ENCODE data around the gene EVA1A.

The EVA1A gene, protein sequence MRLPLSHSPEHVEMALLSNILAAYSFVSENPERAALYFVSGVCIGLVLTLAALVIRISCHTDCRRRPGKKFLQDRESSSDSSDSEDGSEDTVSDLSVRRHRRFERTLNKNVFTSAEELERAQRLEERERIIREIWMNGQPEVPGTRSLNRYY

DNA sequence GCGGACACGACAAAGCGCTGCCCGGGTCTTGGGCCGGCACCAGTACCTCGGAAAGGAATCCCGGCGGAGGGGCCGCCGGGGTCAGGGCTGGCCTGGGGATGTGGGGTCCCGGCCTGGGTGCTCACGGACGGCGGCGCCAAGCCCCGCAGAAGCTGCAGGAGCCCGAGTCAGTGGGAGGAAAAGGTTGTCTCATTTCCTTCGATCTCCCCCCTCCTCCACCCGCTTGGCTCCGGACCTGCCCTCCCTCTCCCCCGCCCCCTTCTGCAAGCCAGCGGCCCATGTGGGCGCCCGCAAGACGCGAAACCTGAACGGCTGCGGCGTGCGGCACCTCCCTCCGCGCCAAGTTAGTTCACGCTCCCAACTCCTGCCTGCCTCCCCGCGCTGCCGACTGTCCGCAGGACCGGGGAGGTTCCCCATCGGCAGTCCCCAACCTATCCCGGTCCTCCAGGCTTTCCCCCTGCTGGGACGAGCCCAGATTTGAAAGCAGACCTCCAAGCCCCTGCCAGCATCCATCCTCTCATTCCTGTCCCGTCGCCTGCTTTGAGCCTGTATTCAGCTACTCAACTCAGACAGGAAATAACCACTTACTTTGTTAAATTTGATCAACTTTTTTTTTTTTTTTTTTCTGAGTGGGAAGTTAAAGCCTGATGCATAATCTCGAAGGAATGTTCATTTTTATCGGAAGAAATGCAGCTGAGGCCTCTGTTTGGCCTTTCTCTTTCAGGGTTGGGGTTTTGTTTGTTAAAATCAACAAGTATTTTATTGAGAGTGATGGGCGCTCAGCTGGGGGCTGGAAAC, at the start of gene EVA1A:
EVA1A (minus strand) TSS at position 172 of the 798 bp plus-strand sequence. CDS start 42,799 bp downstream, outside the sequence.
- peak within 1 kb of the TSS; percentile 62 for H3K4me3 ChIP-seq (ENCODE audit: low read depth, low read length)
- no peaks in the 10 kb centered on the region for H3K9me3 ChIP-seq (ENCODE audit: control insufficient read depth, insufficient read depth, low read depth, low read length)
- H3K4me1 ChIP-seq (ENCODE audit: control insufficient read depth, insufficient read depth, low read length): peaks cover 8% of the 10 kb centered on the region
- peaks cover 28% of the 10 kb centered on the region for H3K27me3 ChIP-seq (ENCODE audit: control insufficient read depth, insufficient read depth, low read length)
- H3K9ac ChIP-seq (ENCODE audit: low read length): peak within 1 kb of the TSS; percentile 51
- no peaks in the 10 kb centered on the region for H3K36me3 ChIP-seq (ENCODE audit: control insufficient read depth, insufficient read depth, low read length)
- H3K27ac ChIP-seq (ENCODE audit: low read depth, low read length): no peak within 1 kb of the TSS

DNA sequence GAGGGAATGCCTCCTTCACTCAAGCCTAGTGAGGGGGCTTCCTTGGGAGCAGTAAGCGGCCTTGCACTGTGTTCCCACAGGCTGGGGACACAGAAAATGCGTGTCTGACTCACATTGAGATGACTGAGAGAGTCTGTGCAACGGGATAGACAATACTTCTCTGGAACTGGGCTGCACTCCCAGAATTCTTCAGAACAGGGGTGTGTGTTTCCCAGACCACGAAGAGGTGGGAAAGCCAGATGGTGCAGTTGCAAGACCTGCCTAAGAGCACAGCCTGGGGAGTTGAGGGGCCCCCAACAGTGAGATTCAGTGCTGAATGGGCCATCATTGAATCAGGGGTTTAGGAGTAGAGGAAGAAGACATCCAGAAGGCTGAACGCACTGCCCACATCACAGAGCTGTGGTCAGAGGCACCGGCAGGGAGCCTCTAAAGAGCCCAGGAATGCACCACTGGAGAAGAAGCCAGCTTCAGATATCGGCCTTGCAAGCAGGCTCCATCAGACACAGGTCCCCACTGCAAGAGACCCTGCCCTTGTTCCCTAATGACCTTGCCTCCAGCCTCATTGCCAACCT, 49.3 kb upstream of the EVA1A start:
- Histone ChIP-seq H3K27ac (ENCODE audit: low read depth, low read length) (no peak overlapping the region), H3K4me1 (ENCODE audit: control insufficient read depth, insufficient read depth, low read length) (peaks cover 14% of the 10 kb centered on the region), H3K36me3 (ENCODE audit: control insufficient read depth, insufficient read depth, low read length) (no peaks in the 10 kb centered on the region), H3K9me3 (ENCODE audit: control insufficient read depth, insufficient read depth, low read depth, low read length) (no peaks in the 10 kb centered on the region; the same call in 1 of the 2 replicates), H3K4me3 (ENCODE audit: low read depth, low read length) (no peak overlapping the region), H3K27me3 (ENCODE audit: control insufficient read depth, insufficient read depth, low read length) (peaks cover 7% of the 10 kb centered on the region), H3K9ac (ENCODE audit: low read length) (no peak overlapping the region)

- Histone ChIP-seq H3K9ac (ENCODE audit: low read length) (no peak overlapping the region), H3K27me3 (ENCODE audit: control insufficient read depth, insufficient read depth, low read length) (peaks cover 7% of the 10 kb centered on the region), H3K36me3 (ENCODE audit: control insufficient read depth, insufficient read depth, low read length) (no peaks in the 10 kb centered on the region), H3K9me3 (ENCODE audit: control insufficient read depth, insufficient read depth, low read depth, low read length) (no peaks in the 10 kb centered on the region; the same call in 1 of the 2 replicates), H3K4me1 (ENCODE audit: control insufficient read depth, insufficient read depth, low read length) (peaks cover 14% of the 10 kb centered on the region), H3K27ac (ENCODE audit: low read depth, low read length) (no peak overlapping the region), H3K4me3 (ENCODE audit: low read depth, low read length) (no peak overlapping the region)
These were observed 48.6 kb upstream of the EVA1A start for GRCh38 chr2:75609334-75609689.

DNA sequence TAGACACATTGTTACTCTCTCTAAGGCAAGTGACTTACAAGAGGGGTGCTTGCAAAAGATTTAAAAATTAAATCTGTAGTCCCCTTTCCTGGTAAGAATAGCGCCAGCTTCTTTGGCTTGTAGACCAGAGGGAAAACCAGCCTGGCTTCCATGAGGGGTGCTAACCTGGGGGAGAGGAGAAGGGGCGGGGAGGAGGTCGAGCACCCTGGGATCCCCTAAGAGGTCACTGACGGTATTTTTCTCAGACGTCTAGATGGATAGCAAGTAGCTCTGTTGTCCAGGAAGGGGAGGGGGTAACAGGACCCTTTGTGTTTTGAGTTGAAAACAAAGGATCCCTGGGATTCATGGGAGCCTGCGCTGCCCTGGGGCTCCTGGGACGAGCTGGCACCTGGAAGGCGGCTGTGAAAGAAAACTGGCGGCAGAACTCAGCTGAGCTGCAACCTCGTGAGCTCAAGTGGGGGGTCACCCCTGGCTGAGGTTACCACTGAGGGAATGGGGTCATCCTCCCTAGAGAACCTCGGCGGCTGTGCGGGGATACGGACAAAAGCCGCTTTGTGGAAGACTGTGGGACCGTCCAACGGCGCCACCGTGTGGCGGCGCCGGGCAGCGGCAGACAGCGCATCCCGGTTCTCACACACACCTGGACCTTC, 48.1 kb upstream of the EVA1A start:
- Histone ChIP-seq H3K27ac (ENCODE audit: low read depth, low read length) (no peak overlapping the region), H3K9me3 (ENCODE audit: control insufficient read depth, insufficient read depth, low read depth, low read length) (no peaks in the 10 kb centered on the region; the same call in 1 of the 2 replicates), H3K36me3 (ENCODE audit: control insufficient read depth, insufficient read depth, low read length) (no peaks in the 10 kb centered on the region), H3K4me3 (ENCODE audit: low read depth, low read length) (peak overlapping the region; percentile 63), H3K27me3 (ENCODE audit: control insufficient read depth, insufficient read depth, low read length) (peaks cover 7% of the 10 kb centered on the region), H3K9ac (ENCODE audit: low read length) (peak overlapping the region; percentile 76), H3K4me1 (ENCODE audit: control insufficient read depth, insufficient read depth, low read length) (peaks cover 14% of the 10 kb centered on the region)

GRCh38 chr2:75607988-75608683, 47.4 kb upstream of the EVA1A start:
- H3K27ac ChIP-seq (ENCODE audit: low read depth, low read length): no peak overlapping the region
- no peaks in the 10 kb centered on the region; the same call in 1 of the 2 replicates for H3K9me3 ChIP-seq (ENCODE audit: control insufficient read depth, insufficient read depth, low read depth, low read length)
- peaks cover 7% of the 10 kb centered on the region for H3K27me3 ChIP-seq (ENCODE audit: control insufficient read depth, insufficient read depth, low read length)
- H3K9ac ChIP-seq (ENCODE audit: low read length): peak overlapping the region; percentile 76
- no peaks in the 10 kb centered on the region for H3K36me3 ChIP-seq (ENCODE audit: control insufficient read depth, insufficient read depth, low read length)
- H3K4me3 ChIP-seq (ENCODE audit: low read depth, low read length): peak overlapping the region; percentile 63; the same call in 1 of the 2 replicates
- H3K4me1 ChIP-seq (ENCODE audit: control insufficient read depth, insufficient read depth, low read length): peaks cover 14% of the 10 kb centered on the region

- no peaks in the 10 kb centered on the region; the same call in 1 of the 2 replicates for H3K9me3 ChIP-seq (ENCODE audit: control insufficient read depth, insufficient read depth, low read depth, low read length)
- H3K4me3 ChIP-seq (ENCODE audit: low read depth, low read length): no peak overlapping the region
- peaks cover 7% of the 10 kb centered on the region for H3K27me3 ChIP-seq (ENCODE audit: control insufficient read depth, insufficient read depth, low read length)
- H3K9ac ChIP-seq (ENCODE audit: low read length): no peak overlapping the region
- H3K4me1 ChIP-seq (ENCODE audit: control insufficient read depth, insufficient read depth, low read length): peaks cover 14% of the 10 kb centered on the region
- H3K27ac ChIP-seq (ENCODE audit: low read depth, low read length): no peak overlapping the region
- no peaks in the 10 kb centered on the region for H3K36me3 ChIP-seq (ENCODE audit: control insufficient read depth, insufficient read depth, low read length)
These were observed 46.7 kb upstream of the EVA1A start for GRCh38 chr2:75607400-75607798.

- no peaks in the 10 kb centered on the region for H3K36me3 ChIP-seq (ENCODE audit: control insufficient read depth, insufficient read depth, low read length)
- H3K9me3 ChIP-seq (ENCODE audit: control insufficient read depth, insufficient read depth, low read depth, low read length): no peaks in the 10 kb centered on the region; the same call in 1 of the 2 replicates
- H3K4me3 ChIP-seq (ENCODE audit: low read depth, low read length): no peak overlapping the region
- H3K27ac ChIP-seq (ENCODE audit: low read depth, low read length): no peak overlapping the region
- H3K4me1 ChIP-seq (ENCODE audit: control insufficient read depth, insufficient read depth, low read length): peaks cover 14% of the 10 kb centered on the region
- no peak overlapping the region for H3K9ac ChIP-seq (ENCODE audit: low read length)
- peaks cover 7% of the 10 kb centered on the region for H3K27me3 ChIP-seq (ENCODE audit: control insufficient read depth, insufficient read depth, low read length)
These were observed 46.1 kb upstream of the EVA1A start for GRCh38 chr2:75606761-75607399.

- no peaks in the 10 kb centered on the region for H3K36me3 ChIP-seq (ENCODE audit: control insufficient read depth, insufficient read depth, low read length)
- no peak overlapping the region for H3K9ac ChIP-seq (ENCODE audit: low read length)
- peaks cover 7% of the 10 kb centered on the region for H3K27me3 ChIP-seq (ENCODE audit: control insufficient read depth, insufficient read depth, low read length)
- no peaks in the 10 kb centered on the region; the same call in 1 of the 2 replicates for H3K9me3 ChIP-seq (ENCODE audit: control insufficient read depth, insufficient read depth, low read depth, low read length)
- H3K4me3 ChIP-seq (ENCODE audit: low read depth, low read length): no peak overlapping the region
- H3K27ac ChIP-seq (ENCODE audit: low read depth, low read length): no peak overlapping the region
- peaks cover 14% of the 10 kb centered on the region for H3K4me1 ChIP-seq (ENCODE audit: control insufficient read depth, insufficient read depth, low read length)
These were observed 45.2 kb upstream of the EVA1A start for GRCh38 chr2:75605770-75606529.

DNA sequence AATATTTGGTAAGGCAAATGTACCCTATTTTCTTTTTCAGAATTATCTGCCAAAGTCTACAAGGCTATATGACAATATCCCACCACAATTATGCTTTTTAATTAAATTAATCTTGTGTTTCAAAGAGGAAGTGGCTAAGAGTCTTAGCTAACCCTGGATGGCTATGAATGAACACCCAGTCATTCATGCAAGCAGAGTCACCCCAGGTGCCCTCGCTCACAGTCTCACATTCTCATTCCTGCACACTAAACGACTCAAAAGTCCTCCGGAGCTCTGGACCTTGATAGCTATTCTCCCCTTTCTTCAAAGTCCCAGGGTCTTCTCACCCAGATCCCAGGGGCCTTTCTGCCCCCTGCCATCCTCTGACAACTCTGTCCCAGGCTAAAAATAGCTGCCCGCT, 43.7 kb upstream of the EVA1A start:
- H3K27ac ChIP-seq (ENCODE audit: low read depth, low read length): no peak overlapping the region
- H3K9me3 ChIP-seq (ENCODE audit: control insufficient read depth, insufficient read depth, low read depth, low read length): no peaks in the 10 kb centered on the region; the same call in 1 of the 2 replicates

More for the DNA sequence above, 43.7 kb upstream of the EVA1A start:
- Histone ChIP-seq H3K9ac (ENCODE audit: low read length) (no peak overlapping the region), H3K36me3 (ENCODE audit: control insufficient read depth, insufficient read depth, low read length) (no peaks in the 10 kb centered on the region), H3K27me3 (ENCODE audit: control insufficient read depth, insufficient read depth, low read length) (no peaks in the 10 kb centered on the region), H3K4me1 (ENCODE audit: control insufficient read depth, insufficient read depth, low read length) (peaks cover 14% of the 10 kb centered on the region), H3K4me3 (ENCODE audit: low read depth, low read length) (no peak overlapping the region)

All from HUES6 (cell line).